HCT116 (cell line): ENCODE data around the gene ERMP1. TPM values are rescaled to one million over a fixed set of nuclear protein-coding genes. Genes with fewer than 3 reads are reported as not detected.
"Not testable (repeated sequence)": the region's sequence is repeated elsewhere in the genome, so short reads cannot be mapped to it uniquely, and the experiment has no call there.

Source experiments
- ATAC-seq: fragments of 200-7000 bp; cut with Tn5 transposase; 2 replicates; pipeline ENCODE4 v1.9.1; 2020; ENCODE audit warnings: mild to moderate bottlenecking, moderate library complexity
- BruUV-seq: library from RNA; stranded (reverse); fragments of 400-500 nt; replicated peaks from 2 replicates; lab custom pipeline; 2021; lab: Mats Ljungman, UMichigan
- CTCF ChIA-PET: fragments of 300-600 bp; sonication (Branson Sonifier 250); formaldehyde crosslinking; loops from one replicate; lab custom pipeline; 2021; ENCODE audit warnings: antibody characterized with exemption; lab: Charles Lee
- POLR2A ChIA-PET: fragments of 300-600, 350-600 bp; sonication (Branson Sonifier 250); formaldehyde crosslinking; loops from one replicate; lab custom pipeline; 2021; ENCODE audit warnings: antibody characterized with exemption; lab: Charles Lee
- RAD21 ChIA-PET, 2 experiments: fragments of 300-600 bp; sonication (Branson Sonifier 250); formaldehyde crosslinking; loops; one replicate each; lab custom pipeline; 2023; ENCODE audit warnings: low total read pairs in 2 of 2; ENCODE audit not compliant: uncharacterized antibody in 2 of 2, unreplicated experiment in 2 of 2, low non-redundant PET in 1 of 2; lab: Charles Lee
- DNase-seq: peaks from one replicate; pipeline ENCODE4 v3.0.0-alpha.2; 2010; ENCODE audit warnings: low read depth, low spot score
- H2AFZ ChIP-seq: fragments of 200-600 bp; shearing (Covaris generic), sonication (generic); 2 replicates; pipeline ENCODE4 v1.6.1; 2017; ENCODE audit warnings: low read depth, mixed run types, mixed read lengths, antibody characterized with exemption, low read length; ENCODE audit not compliant: poor library complexity, severe bottlenecking
- H3K27ac ChIP-seq: 2 replicates; pipeline ENCODE4 v1.5.1; 2012; ENCODE audit warnings: low read depth, low read length
- H3K27me3 ChIP-seq: fragments of 200-600 bp; sonication (generic); 2 replicates; pipeline ENCODE4 v1.6.1; 2016; ENCODE audit warnings: mixed run types, low read length, mixed read lengths; ENCODE audit not compliant: insufficient read depth
- H3K36me3 ChIP-seq, 2 experiments: fragments of 200-500 bp in 1 of 2; fragments of 200-600 bp in 1 of 2; sonication (Bioruptor generic) in 1 of 2; sonication (generic) in 1 of 2; 2 replicates each; pipeline versions ENCODE4 v1.5.1 to v1.6.1; 2014 to 2016; ENCODE audit warnings: low read length in 2 of 2, inconsistent platforms in 1 of 2, mixed read lengths in 1 of 2, mixed run types in 1 of 2; ENCODE audit not compliant: insufficient read depth in 2 of 2, control insufficient read depth in 1 of 2
- H3K4me1 ChIP-seq, 2 experiments: fragments of 200-600 bp in 1 of 2; sonication (generic) in 1 of 2; 2 replicates each; pipeline versions ENCODE4 v1.5.1 to v1.6.1; 2012 to 2017; ENCODE audit warnings: low read length in 2 of 2, inconsistent platforms in 1 of 2, mild to moderate bottlenecking in 1 of 2, mixed read lengths in 1 of 2, mixed run types in 1 of 2, moderate library complexity in 1 of 2; ENCODE audit not compliant: insufficient read depth in 2 of 2, control insufficient read depth in 1 of 2
- H3K4me2 ChIP-seq: fragments of 200-600 bp; sonication (generic); 2 replicates; pipeline ENCODE4 v1.6.1; 2017; ENCODE audit warnings: mixed run types, low read length, mixed read lengths
- H3K4me3 ChIP-seq, 2 experiments: fragments of 200-600 bp in 1 of 2; sonication (generic) in 1 of 2; replicated peaks in 1 of 2; 2 replicates each; pipeline ENCODE4 v1.5.1; 2011 to 2016; ENCODE audit warnings: low read length in 2 of 2, control low read depth in 1 of 2, low read depth in 1 of 2, mild to moderate bottlenecking in 1 of 2, mixed read lengths in 1 of 2, mixed run types in 1 of 2
- H3K79me2 ChIP-seq: fragments of 200-600 bp; sonication (generic); 2 replicates; pipeline ENCODE4 v1.6.1; 2017; ENCODE audit warnings: mild to moderate bottlenecking, mixed run types, low read length, moderate library complexity, mixed read lengths; ENCODE audit not compliant: insufficient read depth
- H3K9ac ChIP-seq: fragments of 200-600 bp; sonication (generic); 2 replicates; pipeline ENCODE4 v1.6.1; 2016; ENCODE audit warnings: low read length, mixed read lengths
- H3K9me2 ChIP-seq: fragments of 200-600 bp; sonication (generic), shearing (Covaris generic); 2 replicates; pipeline ENCODE4 v1.6.1; 2017; ENCODE audit warnings: mixed run types, mild to moderate bottlenecking, moderate library complexity; ENCODE audit not compliant: insufficient read depth
- H3K9me3 ChIP-seq, 2 experiments: fragments of 200-500 bp in 1 of 2; fragments of 200-600 bp in 1 of 2; sonication (Bioruptor generic) in 1 of 2; sonication (generic) in 1 of 2; 2 replicates each; pipeline ENCODE4 v1.6.1; 2014 to 2017; ENCODE audit warnings: low read length in 2 of 2, mixed read lengths in 2 of 2, inconsistent platforms in 1 of 2, low read depth in 1 of 2, mild to moderate bottlenecking in 1 of 2, mixed run types in 1 of 2, moderate library complexity in 1 of 2; ENCODE audit not compliant: control insufficient read depth in 1 of 2, insufficient read depth in 1 of 2
- H4K20me1 ChIP-seq: fragments of 200-600 bp; sonication (generic), shearing (Covaris generic); 2 replicates; pipeline ENCODE4 v1.6.1; 2017; ENCODE audit warnings: mixed run types, mild to moderate bottlenecking, moderate library complexity; ENCODE audit not compliant: insufficient read depth
- CTCF ChIP-seq, 3 experiments: fragments of 200-600 bp in 1 of 3; sonication (generic) in 1 of 3; IDR thresholded peaks in 2 of 3; conservative IDR thresholded peaks in 1 of 3; 2 replicates each; pipeline ENCODE4 v1.5.1; 2012 to 2017; ENCODE audit warnings: low read depth in 2 of 3, low read length in 2 of 3, antibody characterized with exemption in 1 of 3, borderline replicate concordance in 1 of 3, control low read depth in 1 of 3, mild to moderate bottlenecking in 1 of 3, mixed read lengths in 1 of 3, mixed run types in 1 of 3, moderate library complexity in 1 of 3; ENCODE audit not compliant: insufficient read depth in 1 of 3
- EZH2 ChIP-seq: fragments of 200-600 bp; sonication (generic); IDR thresholded peaks from 2 replicates; pipeline ENCODE4 v1.6.1; 2017; ENCODE audit warnings: antibody characterized with exemption, mixed run types
- MAX ChIP-seq: IDR thresholded peaks from 2 replicates; pipeline ENCODE4 v1.6.1; 2012
- RAD21 ChIP-seq: IDR thresholded peaks from 2 replicates; pipeline ENCODE4 v1.6.1; 2012; ENCODE audit warnings: low read depth, mild to moderate bottlenecking
- REST ChIP-seq: IDR thresholded peaks from 2 replicates; pipeline ENCODE4 v1.6.1; 2012; ENCODE audit warnings: low read depth
- SIN3A ChIP-seq: IDR thresholded peaks from 2 replicates; pipeline ENCODE4 v1.6.1; 2012; ENCODE audit warnings: low read depth
- TCF7L2 ChIP-seq: IDR thresholded peaks from 2 replicates; pipeline ENCODE4 v1.7.0; 2011; ENCODE audit warnings: borderline replicate concordance, inconsistent platforms; ENCODE audit not compliant: insufficient read depth, insufficient read length; ENCODE audit errors: extremely low read depth
- ZFX ChIP-seq: fragments of 450-650 bp; IDR thresholded peaks from 2 replicates; pipeline ENCODE4 v1.6.1; 2017
- ZNF274 ChIP-seq: fragments of 200-500 bp; sonication (Bioruptor generic); IDR thresholded peaks from 2 replicates; pipeline ENCODE4 v1.6.1; 2014; ENCODE audit warnings: mild to moderate bottlenecking, low read depth, low read length, inconsistent platforms
- intact Hi-C: fragments of 100-400 bp; cut with micrococcal nuclease; formaldehyde crosslinking; loops from 2 replicates; pipeline ENCODE4 v1.10.0; 2022
- total RNA-seq: library from RNA; stranded (reverse); gene quantifications from one replicate; pipeline ENCODE4 v1.2.1, GENCODE V29; 2021; ENCODE audit not compliant: unreplicated experiment

The ERMP1 gene
- total RNA-seq, 1 experiment from 2014 or later, result 29.9 TPM

GRCh38 chr9:5800969-5801738 is 31.8 kb downstream of the ERMP1 start:
- Histone ChIP-seq H3K9ac (no peak overlapping the region), H3K36me3 (peaks cover 4 to 11% of the 10 kb centered on the region in 2 experiments; a peak in 1 of 4 replicates), H4K20me1 (no peaks in the 10 kb centered on the region), H3K4me3 (no peak overlapping the region), H3K9me2 (no peaks in the 10 kb centered on the region), H3K4me1 (no peaks in the 10 kb centered on the region), H3K9me3 (no peaks in the 10 kb centered on the region)
- DNase-seq (no peak), ATAC-seq (no peak)
- no TSS peak for BruUV-seq
- ChIA-PET POLR2A (no interaction called here), RAD21 (no interaction called here)
- TF ChIP-seq SIN3A, result no peak
- TF ChIP-seq ZFX, result no peak
- TF ChIP-seq ZNF274, result no peak
- TF ChIP-seq RAD21, result no peak
- TF ChIP-seq TCF7L2, result no peak
- TF ChIP-seq CTCF (IDR thresholded peaks at IDR 0.05 in 2 of 3, conservative IDR thresholded peaks at IDR 0.05 in 1 of 3; ENCODE audit: borderline replicate concordance in 1 of 3, insufficient read depth in 1 of 3, low read depth in 2 of 3, low read length in 2 of 3), result no peak
- TF ChIP-seq MAX, result no peak
- no peak for TF ChIP-seq REST
- no peak for TF ChIP-seq EZH2
- TF ChIP-seq, all 23 proteins: peak for 0
- CTCF ChIA-PET, result interaction anchor here (1.6 kb wide), 1 partner anchor 253 kb away, joined by 5 read pairs; no protein-coding TSS in a partner anchor
- Histone ChIP-seq H3K27me3 (no peaks in the 10 kb centered on the region), H2AFZ (no peak overlapping the region), H3K79me2 (no peaks in the 10 kb centered on the region), H3K4me2 (no peak overlapping the region), H3K27ac (no peak overlapping the region)
- intact Hi-C loops, result no loop called here

- H3K9ac ChIP-seq, H2AFZ ChIP-seq, H4K20me1 ChIP-seq, H3K4me2 ChIP-seq, H3K4me1 ChIP-seq, BruUV-seq, H3K79me2 ChIP-seq, DNase-seq, H3K27ac ChIP-seq, H3K9me3 ChIP-seq, RAD21 ChIA-PET, H3K27me3 ChIP-seq, ATAC-seq, H3K4me3 ChIP-seq, POLR2A ChIA-PET, intact Hi-C loops, H3K9me2 ChIP-seq: not testable (repeated sequence)
- peaks cover 4 to 10% of the 10 kb centered on the region in 2 experiments; a peak in 1 of 4 replicates for H3K36me3 ChIP-seq
- CTCF ChIA-PET, result interaction anchor here (1.6 kb wide), 1 partner anchor 254 kb away, joined by 5 read pairs; no protein-coding TSS in a partner anchor
Observed at GRCh38 chr9:5800378-5800777, 32.5 kb downstream of the ERMP1 start.
